Trophoblast cell (in vitro differentiated cells and primary cell): ENCODE results near the gene EIF1AD.
A peak's percentile ranks its signal among the peaks of the same experiment; 100 is the strongest.

Experiments
- DNase-seq, 2 donors: peaks; one replicate each; pipeline ENCODE4 v3.0.0-alpha.2; 2016
- H2AFZ ChIP-seq: 2 replicates; pipeline ENCODE4 v1.6.1; 2013; ENCODE audit warnings: low read length, moderate library complexity, mild to moderate bottlenecking; ENCODE audit not compliant: insufficient read depth, poor library complexity
- H2AK5ac ChIP-seq: 2 replicates; pipeline ENCODE4 v1.6.1; 2013; ENCODE audit warnings: mild to moderate bottlenecking, low read length
- H2BK120ac ChIP-seq: 2 replicates; pipeline ENCODE4 v1.6.1; 2013; ENCODE audit warnings: low read length, mild to moderate bottlenecking, moderate library complexity; ENCODE audit not compliant: insufficient read depth, poor library complexity
- H2BK12ac ChIP-seq: 2 replicates; pipeline ENCODE4 v1.6.1; 2013; ENCODE audit warnings: mild to moderate bottlenecking, low read length, moderate library complexity
- H2BK5ac ChIP-seq: 2 replicates; pipeline ENCODE4 v1.6.1; 2013; ENCODE audit warnings: low read length, low read depth, moderate library complexity, mild to moderate bottlenecking; ENCODE audit not compliant: poor library complexity
- H3K14ac ChIP-seq: 2 replicates; pipeline ENCODE4 v1.6.1; 2013; ENCODE audit warnings: mild to moderate bottlenecking, low read length
- H3K18ac ChIP-seq: 2 replicates; pipeline ENCODE4 v1.6.1; 2013; ENCODE audit warnings: mild to moderate bottlenecking, low read length
- H3K23ac ChIP-seq: 2 replicates; pipeline ENCODE4 v1.6.1; 2013; ENCODE audit warnings: low read length
- H3K27ac ChIP-seq: 2 replicates; pipeline ENCODE4 v1.5.1; 2013; ENCODE audit warnings: low read depth, mild to moderate bottlenecking, inconsistent platforms, low read length, moderate library complexity
- H3K27me3 ChIP-seq: 2 replicates; pipeline ENCODE4 v1.6.1; 2013; ENCODE audit warnings: inconsistent platforms, mild to moderate bottlenecking, low read length, moderate library complexity; ENCODE audit not compliant: insufficient read depth
- H3K36me3 ChIP-seq, 2 experiments: 1 replicate in 1 of 2; 2 replicates in 1 of 2; pipeline ENCODE4 v1.6.1; 2013; ENCODE audit warnings: low read length in 2 of 2, mild to moderate bottlenecking in 2 of 2, moderate library complexity in 1 of 2; ENCODE audit not compliant: insufficient read depth in 2 of 2, control insufficient read depth in 1 of 2
- H3K4ac ChIP-seq: 2 replicates; pipeline ENCODE4 v1.6.1; 2013; ENCODE audit warnings: low read depth, mild to moderate bottlenecking, low read length, moderate library complexity
- H3K4me1 ChIP-seq, 2 experiments: 1 replicate in 1 of 2; 2 replicates in 1 of 2; pipeline ENCODE4 v1.6.1; 2013; ENCODE audit warnings: low read length in 2 of 2, mild to moderate bottlenecking in 2 of 2, moderate library complexity in 1 of 2; ENCODE audit not compliant: insufficient read depth in 2 of 2, control insufficient read depth in 1 of 2
- H3K4me2 ChIP-seq: 2 replicates; pipeline ENCODE4 v1.6.1; 2013; ENCODE audit warnings: inconsistent platforms, mild to moderate bottlenecking, low read length, moderate library complexity
- H3K4me3 ChIP-seq: 2 replicates; pipeline ENCODE4 v1.5.1; 2013; ENCODE audit warnings: mild to moderate bottlenecking, low read depth, low read length, inconsistent platforms
- H3K79me1 ChIP-seq: one replicate; pipeline ENCODE4 v1.6.1; 2013; ENCODE audit warnings: low read length
- H3K79me2 ChIP-seq: 2 replicates; pipeline ENCODE4 v1.6.1; 2013; ENCODE audit warnings: low read length, mild to moderate bottlenecking; ENCODE audit not compliant: control insufficient read depth, insufficient read depth, poor library complexity
- H3K9ac ChIP-seq: 2 replicates; pipeline ENCODE4 v1.6.1; 2013; ENCODE audit warnings: mild to moderate bottlenecking, low read length
- H3K9me3 ChIP-seq: 2 replicates; pipeline ENCODE4 v1.6.1; 2013; ENCODE audit warnings: low read depth, mild to moderate bottlenecking, control low read depth, inconsistent platforms, low read length; ENCODE audit not compliant: insufficient read depth
- H4K12ac ChIP-seq: 2 replicates; pipeline ENCODE4 v1.6.1; 2013; ENCODE audit warnings: low read depth, mild to moderate bottlenecking, low read length, moderate library complexity
- H4K8ac ChIP-seq: 2 replicates; pipeline ENCODE4 v1.6.1; 2013; ENCODE audit warnings: low read depth, mild to moderate bottlenecking, low read length, moderate library complexity
- H4K91ac ChIP-seq: one replicate; pipeline ENCODE4 v1.6.1; 2013; ENCODE audit warnings: low read depth, mild to moderate bottlenecking, low read length, moderate library complexity
- WGBS: extraction: QIAGEN DNeasy Blood & Tissue Kit; methylation state at CpG from one replicate; pipeline ENCODE4 v1.1.7; 2013; ENCODE audit warnings: missing lambda C conversion rate; ENCODE audit not compliant: insufficient read length, insufficient coverage; ENCODE audit errors: extremely low coverage; 5-methylcytosine and 5-hydroxymethylcytosine counted together

The EIF1AD gene

GRCh38 chr11:65965986-65966762 is 35.8 kb downstream of the EIF1AD start:
- Histone ChIP-seq H3K18ac (no peak overlapping the region), H3K4me1 (peaks cover 4 to 8% of the 10 kb centered on the region in 2 experiments), H2AFZ (no peak overlapping the region), H3K4ac (no peak overlapping the region), H2BK120ac (no peak overlapping the region), H3K36me3 (peaks cover 56 to 64% of the 10 kb centered on the region in 2 experiments), H3K79me1 (peaks cover 5% of the 10 kb centered on the region), H3K4me3 (no peak overlapping the region), H4K8ac (no peak overlapping the region), H3K27ac (no peak overlapping the region), H3K14ac (no peak overlapping the region), H3K9me3 (no peaks in the 10 kb centered on the region), H4K91ac (no peak overlapping the region), H3K4me2 (no peak overlapping the region), H2BK5ac (no peak overlapping the region), H3K9ac (no peak overlapping the region), H2AK5ac (no peak overlapping the region), H3K23ac (no peak overlapping the region), H3K27me3 (no peaks in the 10 kb centered on the region), H2BK12ac (no peak overlapping the region), H3K79me2 (peaks cover 8% of the 10 kb centered on the region), H4K12ac (no peak overlapping the region)
- no CpG with 5 or more reads among the region's 36 CpGs for WGBS
- peak in 1 of 2 donors; percentile 44 for DNase-seq

GRCh38 chr11:65964906-65965305 is 37.1 kb downstream of the EIF1AD start:
- Histone ChIP-seq H3K36me3 (peaks cover 50 to 58% of the 10 kb centered on the region in 2 experiments), H4K91ac (no peak overlapping the region), H3K14ac (no peak overlapping the region), H2BK12ac (no peak overlapping the region), H2AK5ac (no peak overlapping the region), H3K79me1 (peaks cover 8% of the 10 kb centered on the region), H2BK120ac (no peak overlapping the region), H3K4me1 (peaks cover 4 to 9% of the 10 kb centered on the region in 2 experiments), H4K8ac (no peak overlapping the region), H3K27me3 (no peaks in the 10 kb centered on the region), H2BK5ac (no peak overlapping the region), H3K23ac (no peak overlapping the region), H3K18ac (no peak overlapping the region), H4K12ac (no peak overlapping the region), H3K4ac (no peak overlapping the region), H3K4me3 (no peak overlapping the region), H3K9ac (no peak overlapping the region), H3K9me3 (no peaks in the 10 kb centered on the region), H3K4me2 (no peak overlapping the region), H3K79me2 (peaks cover 9% of the 10 kb centered on the region), H2AFZ (no peak overlapping the region), H3K27ac (no peak overlapping the region)
- WGBS: no CpG with 5 or more reads among the region's 10 CpGs
- DNase-seq: no peak

DNA sequence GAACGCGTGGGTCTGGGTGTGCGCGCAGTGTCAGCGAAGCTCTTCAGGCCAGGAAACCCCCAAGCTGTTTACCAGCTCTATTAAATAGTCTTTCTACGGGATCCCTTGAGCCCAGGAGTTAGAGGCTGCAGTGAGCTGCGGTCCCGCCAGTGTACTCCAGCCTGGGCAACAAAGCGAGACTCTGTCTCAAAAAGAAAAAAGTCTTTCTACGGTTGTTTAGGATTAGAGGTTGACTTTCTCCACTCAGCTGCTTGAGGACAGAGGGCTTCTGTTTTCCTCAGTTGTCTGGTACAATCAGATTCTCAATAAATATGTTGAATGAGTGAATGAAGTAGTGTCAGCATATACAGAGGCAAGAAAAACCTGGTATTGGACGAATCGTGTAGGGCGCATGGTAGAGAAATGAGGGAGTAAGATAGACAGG is 39.8 kb downstream of the EIF1AD start:
- no peak overlapping the region for H3K18ac ChIP-seq

GRCh38 chr11:65961267-65962140 is 40.5 kb downstream of the EIF1AD start, which contains the start of gene SART1:
TSS of gene SART1 (plus strand) at chr11:65961734. CDS start at chr11:65961781, 47 bp downstream.
- WGBS: no CpG with 5 or more reads among the region's 97 CpGs
- Histone ChIP-seq H3K27ac (peak within 1 kb of the TSS; percentile 58), H3K4me1 (peaks cover 4 to 9% of the 10 kb centered on the region in 2 experiments), H4K91ac (peak within 1 kb of the TSS; percentile 96), H3K18ac (peak within 1 kb of the TSS; percentile 91), H2AFZ (peak within 1 kb of the TSS; percentile 96), H3K27me3 (no peaks in the 10 kb centered on the region), H3K14ac (peak within 1 kb of the TSS; percentile 94), H2BK5ac (peak within 1 kb of the TSS; percentile 71), H3K9me3 (peaks cover 2% of the 10 kb centered on the region), H4K12ac (peak within 1 kb of the TSS; percentile 94), H4K8ac (peak within 1 kb of the TSS; percentile 97), H3K4me3 (peak within 1 kb of the TSS; percentile 99), H3K4ac (peak within 1 kb of the TSS; percentile 93), H2BK120ac (peak within 1 kb of the TSS; percentile 88), H3K9ac (peak within 1 kb of the TSS; percentile 94), H2BK12ac (no peak within 1 kb of the TSS), H3K79me1 (peaks cover 8% of the 10 kb centered on the region), H2AK5ac (peak within 1 kb of the TSS; percentile 74), H3K23ac (no peak within 1 kb of the TSS), H3K36me3 (peaks cover 24 to 27% of the 10 kb centered on the region in 2 experiments), H3K79me2 (peaks cover 9% of the 10 kb centered on the region), H3K4me2 (peak within 1 kb of the TSS; percentile 84)
- DNase-seq: peak; percentile 97 to 99

More for the DNA sequence above, 39.8 kb downstream of the EIF1AD start:
- WGBS: no CpG with 5 or more reads among the region's 13 CpGs
- Histone ChIP-seq H3K36me3 (peaks cover 31 to 34% of the 10 kb centered on the region in 2 experiments), H4K12ac (no peak overlapping the region), H3K4ac (peak overlapping the region; percentile 93), H3K79me1 (peaks cover 8% of the 10 kb centered on the region), H3K79me2 (peaks cover 9% of the 10 kb centered on the region), H3K4me2 (peak overlapping the region; percentile 84), H2AK5ac (no peak overlapping the region), H3K27me3 (no peaks in the 10 kb centered on the region), H3K4me3 (peak overlapping the region; percentile 99), H4K91ac (no peak overlapping the region), H2BK12ac (no peak overlapping the region), H3K23ac (no peak overlapping the region), H3K14ac (no peak overlapping the region), H3K27ac (no peak overlapping the region), H3K9ac (peak overlapping the region; percentile 57), H2BK120ac (no peak overlapping the region), H2BK5ac (no peak overlapping the region), H2AFZ (no peak overlapping the region), H3K9me3 (peaks cover 2% of the 10 kb centered on the region), H4K8ac (peak overlapping the region; percentile 31), H3K4me1 (peaks cover 4 to 9% of the 10 kb centered on the region in 2 experiments)
- no peak for DNase-seq
